H1 (cell line): Measurements from ENCODE around the gene JMJD7.

Source experiments
- EZH2 ChIP-seq: fragments of 200-600 bp; sonication (generic); IDR thresholded peaks from 2 replicates; pipeline ENCODE4 v1.7.1; 2012; ENCODE audit warnings: low read depth, mild to moderate bottlenecking, moderate library complexity, low read length, inconsistent platforms; ENCODE audit not compliant: severe bottlenecking
- RNF2 ChIP-seq: fragments of 200-900, 300-1000 bp; sonication (generic); IDR thresholded peaks from 2 replicates; pipeline ENCODE4 v1.7.1; 2016; ENCODE audit warnings: borderline replicate concordance, low read depth, mild to moderate bottlenecking, antibody characterized with exemption, low read length; ENCODE audit not compliant: poor library complexity, severe bottlenecking; ENCODE audit errors: missing control alignments
- SIN3A ChIP-seq, 2 experiments: IDR thresholded peaks in 1 of 2; conservative IDR thresholded peaks in 1 of 2; 2 replicates each; pipeline ENCODE4 v1.6.1; 2011 to 2012; ENCODE audit warnings: low read length in 2 of 2, improper control_type of control experiment in 1 of 2, low read depth in 1 of 2, mild to moderate bottlenecking in 1 of 2

DNA sequence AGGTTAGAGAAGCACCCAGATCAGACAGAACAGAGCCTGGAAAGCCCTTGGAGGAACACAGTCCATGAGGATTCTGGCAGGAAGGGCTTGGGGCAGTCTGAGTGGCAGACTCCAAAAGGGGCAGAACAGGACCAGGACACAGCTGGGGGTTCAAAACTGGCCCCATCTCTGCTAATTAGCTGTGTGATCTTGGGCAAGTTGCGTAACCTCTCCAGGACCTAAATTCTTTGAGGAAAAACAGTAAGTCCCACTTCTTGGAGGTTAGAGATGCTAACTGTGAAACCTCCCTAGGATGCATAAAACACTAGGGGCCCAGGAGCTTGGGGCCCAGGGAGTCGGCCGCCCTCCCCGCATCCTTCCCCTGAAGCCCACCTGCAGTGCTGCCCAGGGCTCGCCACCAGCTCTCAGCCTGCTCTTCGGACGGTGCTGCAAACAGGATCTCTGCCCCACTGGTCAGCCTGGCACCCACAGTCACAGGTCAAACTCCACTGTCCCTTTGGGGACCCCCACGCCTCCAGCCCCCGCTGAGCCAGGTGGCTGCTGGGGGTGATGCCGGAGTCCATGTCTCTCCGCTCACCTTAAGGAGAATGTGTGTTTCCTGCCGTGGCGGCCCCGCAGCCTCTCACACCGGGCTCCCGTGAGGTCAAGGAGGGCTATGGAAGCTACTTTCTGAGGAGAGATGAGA is 22.7 kb downstream of the JMJD7 start:
- no peak for TF ChIP-seq SIN3A (conservative IDR thresholded peaks at IDR 0.05 in 1 of 2, IDR thresholded peaks at IDR 0.05 in 1 of 2; ENCODE audit: low read depth in 1 of 2, low read length in 2 of 2)
- no peak for TF ChIP-seq EZH2
- TF ChIP-seq RNF2: no peak
